Activated gamma-delta T cell treated with anti-CD3 and anti-CD28 coated beads, Interleukin-2, amount 50 U/mL, for 16 hours (primary cell): ENCODE data around the gene SPIRE2.

Experiments
- DNase-seq: peaks from one replicate; pipeline ENCODE4 v3.0.0-alpha.2; 2020; ENCODE audit warnings: low read depth

Gene SPIRE2

GRCh38 chr16:89841275-89841674 is 13.0 kb downstream of the SPIRE2 start:
- peak; percentile 42 for DNase-seq

GRCh38 chr16:89842471-89843408 is 14.5 kb downstream of the SPIRE2 start:
- DNase-seq, result no peak

- DNase-seq, result no peak
These were observed 15.4 kb downstream of the SPIRE2 start for GRCh38 chr16:89843409-89844350.

- DNase-seq, result no peak
These were observed 16.6 kb downstream of the SPIRE2 start for GRCh38 chr16:89844739-89845339.

GRCh38 chr16:89845417-89845816 is 17.1 kb downstream of the SPIRE2 start:
- DNase-seq, result no peak

- DNase-seq, result no peak
These were observed 19.0 kb downstream of the SPIRE2 start for GRCh38 chr16:89847051-89847939.

- DNase-seq, result no peak
These were observed 19.6 kb downstream of the SPIRE2 start for GRCh38 chr16:89847940-89848297.

- no peak for DNase-seq
These were observed 20.7 kb downstream of the SPIRE2 start for GRCh38 chr16:89848974-89849373.

- DNase-seq, result no peak
These were observed 25.2 kb downstream of the SPIRE2 start for GRCh38 chr16:89853306-89853993.

GRCh38 chr16:89855301-89855945 is 27.1 kb downstream of the SPIRE2 start:
- DNase-seq, result no peak

GRCh38 chr16:89855986-89856385 is 27.7 kb downstream of the SPIRE2 start:
- DNase-seq, result no peak

- no peak for DNase-seq
These were observed 30.8 kb downstream of the SPIRE2 start for GRCh38 chr16:89858973-89859614.

- DNase-seq, result no peak
These were observed 31.3 kb downstream of the SPIRE2 start for GRCh38 chr16:89859615-89860007.

GRCh38 chr16:89860747-89861304 is 32.6 kb downstream of the SPIRE2 start:
- DNase-seq, result peak; percentile 58

- no peak for DNase-seq
These were observed 33.4 kb downstream of the SPIRE2 start for GRCh38 chr16:89861648-89862047.

GRCh38 chr16:89862732-89863131 is 34.5 kb downstream of the SPIRE2 start:
- DNase-seq, result no peak

GRCh38 chr16:89863741-89864526 is 35.7 kb downstream of the SPIRE2 start:
- peak; percentile 20 for DNase-seq

GRCh38 chr16:89864527-89864820 is 36.2 kb downstream of the SPIRE2 start:
- DNase-seq, result no peak

GRCh38 chr16:89867918-89868317 is 39.6 kb downstream of the SPIRE2 start:
- DNase-seq, result no peak
